ENCODE results near the gene SHMT2.

DNA sequence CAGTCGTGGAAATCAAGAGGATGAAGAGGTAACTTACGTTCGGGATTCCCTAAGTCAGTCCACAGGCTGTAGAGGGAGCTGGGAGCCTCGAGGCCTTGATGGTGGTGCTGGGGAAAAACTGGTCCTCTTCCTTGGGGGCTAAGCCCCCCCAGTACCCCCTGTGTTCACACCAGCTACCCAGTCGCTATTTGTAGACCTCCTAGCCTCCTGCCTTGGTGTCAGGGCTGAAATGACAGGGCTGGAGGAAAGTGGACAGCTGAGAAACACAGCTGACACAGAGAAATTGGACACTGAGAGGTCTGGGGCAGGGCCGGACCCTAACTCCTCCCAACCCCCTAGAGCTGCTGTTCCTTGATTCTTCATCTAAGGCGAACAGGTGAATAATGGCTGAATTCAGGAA, 21.4 kb downstream of the SHMT2 start, which contains the start of gene STAC3:
- TF ChIP-seq, protein P1, sequence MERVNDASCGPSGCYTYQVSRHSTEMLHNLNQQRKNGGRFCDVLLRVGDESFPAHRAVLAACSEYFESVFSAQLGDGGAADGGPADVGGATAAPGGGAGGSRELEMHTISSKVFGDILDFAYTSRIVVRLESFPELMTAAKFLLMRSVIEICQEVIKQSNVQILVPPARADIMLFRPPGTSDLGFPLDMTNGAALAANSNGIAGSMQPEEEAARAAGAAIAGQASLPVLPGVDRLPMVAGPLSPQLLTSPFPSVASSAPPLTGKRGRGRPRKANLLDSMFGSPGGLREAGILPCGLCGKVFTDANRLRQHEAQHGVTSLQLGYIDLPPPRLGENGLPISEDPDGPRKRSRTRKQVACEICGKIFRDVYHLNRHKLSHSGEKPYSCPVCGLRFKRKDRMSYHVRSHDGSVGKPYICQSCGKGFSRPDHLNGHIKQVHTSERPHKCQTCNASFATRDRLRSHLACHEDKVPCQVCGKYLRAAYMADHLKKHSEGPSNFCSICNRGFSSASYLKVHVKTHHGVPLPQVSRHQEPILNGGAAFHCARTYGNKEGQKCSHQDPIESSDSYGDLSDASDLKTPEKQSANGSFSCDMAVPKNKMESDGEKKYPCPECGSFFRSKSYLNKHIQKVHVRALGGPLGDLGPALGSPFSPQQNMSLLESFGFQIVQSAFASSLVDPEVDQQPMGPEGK (CRISPR knock-in tag; IDR thresholded peaks at IDR 0.05; ENCODE audit: borderline replicate concordance), result no peak
- no peak for TF ChIP-seq ESRRG (CRISPR knock-in tag; IDR thresholded peaks at IDR 0.05)
- TF ChIP-seq, protein P2, sequence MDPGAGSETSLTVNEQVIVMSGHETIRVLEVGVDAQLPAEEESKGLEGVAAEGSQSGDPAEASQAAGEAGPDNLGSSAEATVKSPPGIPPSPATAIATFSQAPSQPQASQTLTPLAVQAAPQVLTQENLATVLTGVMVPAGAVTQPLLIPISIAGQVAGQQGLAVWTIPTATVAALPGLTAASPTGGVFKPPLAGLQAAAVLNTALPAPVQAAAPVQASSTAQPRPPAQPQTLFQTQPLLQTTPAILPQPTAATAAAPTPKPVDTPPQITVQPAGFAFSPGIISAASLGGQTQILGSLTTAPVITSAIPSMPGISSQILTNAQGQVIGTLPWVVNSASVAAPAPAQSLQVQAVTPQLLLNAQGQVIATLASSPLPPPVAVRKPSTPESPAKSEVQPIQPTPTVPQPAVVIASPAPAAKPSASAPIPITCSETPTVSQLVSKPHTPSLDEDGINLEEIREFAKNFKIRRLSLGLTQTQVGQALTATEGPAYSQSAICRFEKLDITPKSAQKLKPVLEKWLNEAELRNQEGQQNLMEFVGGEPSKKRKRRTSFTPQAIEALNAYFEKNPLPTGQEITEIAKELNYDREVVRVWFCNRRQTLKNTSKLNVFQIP (CRISPR knock-in tag; IDR thresholded peaks at IDR 0.05; ENCODE audit: borderline replicate concordance, low read depth), result no peak
- no peak for TF ChIP-seq ZFP30 (CRISPR knock-in tag; IDR thresholded peaks at IDR 0.05)
- TF ChIP-seq, protein P3, sequence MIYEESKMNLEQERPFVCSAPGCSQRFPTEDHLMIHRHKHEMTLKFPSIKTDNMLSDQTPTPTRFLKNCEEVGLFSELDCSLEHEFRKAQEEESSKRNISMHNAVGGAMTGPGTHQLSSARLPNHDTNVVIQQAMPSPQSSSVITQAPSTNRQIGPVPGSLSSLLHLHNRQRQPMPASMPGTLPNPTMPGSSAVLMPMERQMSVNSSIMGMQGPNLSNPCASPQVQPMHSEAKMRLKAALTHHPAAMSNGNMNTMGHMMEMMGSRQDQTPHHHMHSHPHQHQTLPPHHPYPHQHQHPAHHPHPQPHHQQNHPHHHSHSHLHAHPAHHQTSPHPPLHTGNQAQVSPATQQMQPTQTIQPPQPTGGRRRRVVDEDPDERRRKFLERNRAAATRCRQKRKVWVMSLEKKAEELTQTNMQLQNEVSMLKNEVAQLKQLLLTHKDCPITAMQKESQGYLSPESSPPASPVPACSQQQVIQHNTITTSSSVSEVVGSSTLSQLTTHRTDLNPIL (CRISPR knock-in tag; IDR thresholded peaks at IDR 0.05; ENCODE audit: low read depth), result no peak
- no peak for TF ChIP-seq ZNF565 (CRISPR knock-in tag; conservative IDR thresholded peaks at IDR 0.05; ENCODE audit: low read depth)
- TF ChIP-seq ZNF8 (CRISPR knock-in tag; IDR thresholded peaks at IDR 0.05), result no peak
- TF ChIP-seq PPARA (CRISPR knock-in tag; IDR thresholded peaks at IDR 0.05; ENCODE audit: borderline replicate concordance), result no peak
- no peak for TF ChIP-seq RARB (CRISPR knock-in tag; IDR thresholded peaks at IDR 0.05)
- TF ChIP-seq ISL1 (CRISPR knock-in tag; IDR thresholded peaks at IDR 0.05), result no peak
- TF ChIP-seq BACH2 (CRISPR knock-in tag; IDR thresholded peaks at IDR 0.05; ENCODE audit: borderline replicate concordance), result no peak
